HG02759 (cell line): ENCODE data around the gene WWP2.
"Not testable (repeated sequence)": the region's sequence is repeated elsewhere in the genome, so short reads cannot be mapped to it uniquely, and the experiment has no call there.

Experiments
- ATAC-seq: cut with Tn5 transposase; IDR thresholded peaks from one replicate; pipeline ENCODE4 v1.9.1; 2021; ENCODE audit warnings: mild to moderate bottlenecking, moderate library complexity; ENCODE audit not compliant: unreplicated experiment

WWP2 gene

GRCh38 chr16:69972935-69973334, 210.8 kb downstream of the WWP2 start:
- not testable (repeated sequence) for ATAC-seq

GRCh38 chr16:69985196-69985595, 223.1 kb downstream of the WWP2 start:
- ATAC-seq = not testable (repeated sequence)
